AG20443 (cell line): ENCODE results near the gene CCDC91.
"Not testable (repeated sequence)": the region's sequence is repeated elsewhere in the genome, so short reads cannot be mapped to it uniquely, and the experiment has no call there.

ENCODE experiments used
- DNase-seq: peaks from one replicate; pipeline ENCODE4 v3.0.0; 2012; ENCODE audit warnings: low spot score, mixed read lengths

CCDC91 gene

DNA sequence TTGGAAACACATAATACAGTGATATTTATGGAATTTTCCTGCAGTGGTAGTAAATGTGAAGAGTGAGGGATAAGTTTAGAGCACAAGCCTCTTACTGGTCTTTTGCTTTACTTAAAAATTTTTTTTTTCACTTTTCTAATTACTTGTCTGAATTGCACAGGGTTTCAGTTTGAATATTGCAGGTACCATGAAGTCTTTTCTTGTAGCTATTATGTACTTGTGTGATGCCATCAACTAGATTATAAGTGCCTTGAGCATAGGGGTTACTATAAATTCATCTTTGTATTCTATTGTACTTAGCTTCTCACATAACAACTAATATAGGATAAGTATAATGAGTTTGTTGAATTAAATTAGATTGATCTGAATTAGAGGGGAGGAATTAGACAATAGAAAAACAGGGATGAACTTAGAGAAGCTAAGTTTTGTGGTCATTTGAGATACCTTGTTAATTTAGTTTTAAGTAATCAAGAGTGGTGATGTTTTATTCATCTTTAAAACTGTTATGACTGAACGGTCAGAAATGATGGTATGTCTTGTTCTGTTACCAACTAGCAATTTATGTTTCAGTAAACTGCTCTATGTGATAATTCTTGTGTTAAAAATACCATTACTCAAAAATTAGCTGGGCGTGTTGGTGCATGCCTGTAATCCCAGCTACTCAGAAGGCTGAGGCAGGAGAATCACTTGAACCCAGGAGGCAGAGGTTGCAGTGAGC, 42.1 kb downstream of the CCDC91 start:
- DNase-seq, result no peak

DNA sequence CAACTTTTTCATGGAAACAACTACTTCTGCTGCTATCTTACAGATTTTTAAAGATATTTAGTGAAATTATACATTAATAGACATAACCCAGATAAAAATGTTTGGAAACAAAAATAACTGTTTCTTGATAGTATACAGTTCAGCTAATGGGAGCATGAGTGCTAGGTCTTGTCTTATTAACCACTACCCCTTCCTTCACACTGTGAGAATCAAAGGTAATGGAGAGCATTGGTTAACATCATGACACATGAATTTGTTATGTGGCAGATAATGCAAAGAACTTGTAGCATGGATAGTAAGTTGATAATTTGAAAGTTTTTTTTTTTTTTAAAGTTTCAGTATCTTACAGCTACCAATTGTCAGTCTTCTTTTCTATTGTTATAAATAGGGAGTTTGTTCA, 44.2 kb downstream of the CCDC91 start:
- no peak for DNase-seq

DNA sequence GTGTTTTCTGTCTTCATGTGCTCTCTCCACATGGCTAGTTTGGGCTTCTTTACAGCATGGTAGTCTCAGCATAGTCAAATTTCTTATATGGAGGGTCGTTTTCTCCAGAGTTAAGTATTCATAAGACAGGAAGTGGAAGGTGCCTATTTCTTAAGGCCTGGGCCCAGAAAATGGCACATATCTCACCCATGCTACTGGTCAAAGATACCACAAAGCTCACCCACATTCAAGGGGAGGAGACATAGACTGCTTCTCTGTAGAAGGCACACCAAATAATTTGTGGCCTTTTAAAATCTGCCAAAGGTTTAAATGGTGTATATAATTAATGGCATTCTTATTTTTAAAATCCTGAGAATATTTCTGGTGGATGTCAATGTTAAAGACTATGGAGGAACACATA, 44.8 kb downstream of the CCDC91 start:
- DNase-seq, result no peak

DNA sequence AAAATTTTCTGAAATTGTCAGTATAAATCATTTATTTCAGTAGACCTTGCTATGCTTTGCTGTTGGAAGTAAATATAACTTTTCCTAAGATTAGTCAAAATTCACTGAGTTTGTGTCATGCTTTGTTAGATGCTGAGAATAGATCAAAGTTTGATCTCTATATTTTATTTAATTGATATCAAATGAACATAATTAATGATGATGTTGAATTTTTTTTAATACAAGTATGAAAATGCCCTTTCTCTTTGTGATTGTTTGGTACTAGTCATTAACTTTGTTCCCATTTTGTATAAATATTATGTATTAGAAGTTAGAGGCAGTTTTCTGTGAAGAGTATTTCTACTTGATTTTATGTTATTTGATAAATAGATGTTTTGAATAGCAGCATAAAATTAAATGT, 45.7 kb downstream of the CCDC91 start:
- DNase-seq, result no peak

DNA sequence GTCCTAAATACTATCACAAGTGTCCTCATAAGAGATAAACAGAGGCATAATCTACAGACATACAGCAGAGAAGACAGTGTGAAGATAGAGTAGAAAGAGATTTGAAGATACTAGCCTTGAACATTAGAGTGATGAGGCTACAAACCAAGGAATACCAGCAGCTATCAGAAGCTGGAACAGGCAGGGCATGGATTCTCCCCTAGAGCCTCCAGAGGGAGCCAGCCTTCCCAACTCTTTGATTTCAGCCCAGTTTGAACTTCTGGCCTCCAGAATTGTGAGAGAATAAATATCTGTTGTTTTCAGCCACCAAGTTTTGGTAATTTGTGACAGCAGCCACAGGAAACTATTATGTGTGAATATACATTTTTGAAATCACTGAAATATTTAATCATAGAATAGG, 47.2 kb downstream of the CCDC91 start:
- DNase-seq, result no peak

DNA sequence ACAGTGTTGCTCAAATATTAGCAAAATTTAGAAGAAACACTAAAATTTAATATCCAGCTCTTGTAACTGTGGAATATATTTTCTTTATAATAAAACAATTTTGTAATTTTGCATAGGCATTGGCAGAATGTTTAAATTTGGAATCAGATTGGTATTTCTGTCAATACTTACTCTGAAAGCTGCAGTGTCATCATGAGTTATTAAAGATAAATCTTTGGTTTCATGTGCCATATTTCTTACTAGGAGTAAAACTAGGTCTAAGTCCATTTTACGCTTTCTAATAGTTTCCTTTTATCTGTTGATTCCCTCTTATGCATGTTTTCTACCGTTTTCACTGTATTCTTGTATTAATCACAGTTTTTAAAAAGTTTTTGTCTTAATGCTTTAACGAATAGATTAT, 49.7 kb downstream of the CCDC91 start:
- DNase-seq, result no peak

DNA sequence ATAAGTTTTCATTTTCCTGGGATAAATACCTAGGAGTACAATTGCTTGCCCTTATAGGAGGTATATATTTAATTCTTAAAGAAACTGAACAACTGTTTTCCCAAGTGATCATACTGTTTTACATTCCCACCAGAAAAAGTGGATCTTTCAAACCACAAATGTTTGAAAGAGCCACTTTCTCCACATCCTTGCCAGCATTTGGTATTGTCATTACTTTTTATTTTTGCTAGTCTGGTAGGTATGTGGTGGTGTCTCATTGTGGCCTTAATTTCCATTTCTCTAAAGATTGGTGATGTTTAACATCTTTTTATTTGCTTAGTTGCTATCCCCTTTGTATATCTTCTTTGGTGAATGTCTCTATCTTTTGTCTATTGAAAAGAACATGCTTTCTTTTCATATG, 50.6 kb downstream of the CCDC91 start:
- no peak for DNase-seq

DNA sequence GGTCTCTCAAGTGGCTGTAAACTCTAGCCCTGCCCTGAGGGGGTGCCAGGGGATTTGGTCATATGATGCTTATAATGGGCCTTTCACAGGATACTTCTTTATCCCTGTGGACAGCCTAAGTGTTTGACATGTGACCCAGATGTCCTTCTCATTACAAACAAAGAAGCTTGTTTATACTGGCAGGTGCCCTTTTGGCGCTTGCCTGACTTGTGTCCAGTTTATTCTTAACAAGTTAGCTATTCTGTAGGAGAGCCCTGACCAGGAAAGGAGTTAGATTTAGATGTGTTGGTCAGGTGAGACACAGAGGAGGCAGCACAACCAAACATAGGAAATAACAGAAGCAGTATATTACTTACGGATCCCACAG, 51.9 kb downstream of the CCDC91 start:
- no peak for DNase-seq

DNA sequence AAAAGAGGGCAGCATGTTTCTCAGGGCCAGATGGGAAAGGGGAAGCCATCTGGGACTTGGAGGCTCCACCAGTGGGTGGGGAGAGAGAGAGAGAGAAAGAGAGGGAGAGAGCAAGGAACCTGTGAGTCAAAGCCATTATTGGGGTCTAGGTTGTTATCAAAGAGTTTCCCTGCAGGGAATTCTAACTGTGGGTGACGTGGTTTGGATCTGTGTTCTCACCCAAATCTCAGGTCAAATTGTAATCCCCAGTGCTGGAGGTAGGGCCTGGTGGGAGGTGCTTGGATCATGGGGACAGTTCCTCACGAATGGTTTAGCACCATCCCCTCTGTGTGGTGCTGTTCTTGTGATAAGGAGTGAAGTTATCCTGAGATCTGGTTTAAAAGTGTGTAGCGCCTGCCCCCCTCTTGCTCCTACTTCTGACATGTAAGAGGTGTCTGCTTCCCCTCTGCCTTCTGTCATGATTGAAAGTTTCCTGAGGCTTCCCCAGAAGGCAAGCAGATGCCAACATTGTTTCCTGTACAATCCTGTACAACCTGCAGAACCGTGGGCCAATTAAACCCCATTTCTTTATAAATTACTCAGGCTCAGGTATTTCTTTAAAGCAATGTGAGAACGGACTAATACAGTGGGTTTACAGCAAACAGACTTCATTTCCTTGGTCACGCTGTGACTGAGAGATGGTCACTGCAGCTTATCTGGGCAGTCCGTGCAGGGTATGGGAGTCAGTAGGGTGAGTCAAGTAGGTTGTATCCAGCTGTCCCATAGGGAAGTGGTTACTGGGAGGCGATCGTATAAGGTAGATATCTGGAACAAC, 52.4 kb downstream of the CCDC91 start:
- DNase-seq, result no peak

DNA sequence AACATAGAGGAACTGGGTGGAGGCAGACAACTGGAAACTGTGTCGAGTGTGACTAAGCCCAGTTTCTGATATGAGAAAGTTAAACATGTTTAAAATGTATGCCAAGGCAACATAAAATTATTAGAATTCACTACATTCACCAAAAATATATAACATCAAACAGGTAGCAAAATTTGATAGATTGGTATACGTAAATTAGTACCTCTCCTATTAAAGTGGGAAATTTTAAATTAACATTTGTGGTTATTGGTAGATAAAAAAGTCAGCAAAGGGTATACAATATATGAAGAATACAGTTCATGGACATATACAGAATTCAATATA, 53.0 kb downstream of the CCDC91 start:
- DNase-seq, result no peak

DNA sequence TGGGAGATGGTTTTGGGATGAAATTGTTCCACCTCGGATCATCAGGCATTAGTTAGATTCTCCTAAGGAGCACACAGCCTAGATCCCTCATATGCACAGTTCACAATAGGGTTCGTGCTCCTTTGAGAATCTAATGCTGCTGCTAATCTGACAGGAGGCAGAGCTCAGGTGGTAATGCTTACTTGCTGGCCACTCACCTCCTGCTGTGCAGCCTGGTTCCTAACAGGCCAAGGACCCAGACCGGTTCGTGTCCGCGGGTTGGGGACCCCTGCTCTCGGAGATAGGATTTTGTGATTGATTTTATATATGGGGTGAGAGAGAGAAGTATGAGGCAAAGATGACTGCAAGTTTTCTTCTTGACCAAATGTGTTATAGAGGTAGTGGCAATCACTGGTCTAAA, 57.5 kb downstream of the CCDC91 start:
- no peak for DNase-seq

DNA sequence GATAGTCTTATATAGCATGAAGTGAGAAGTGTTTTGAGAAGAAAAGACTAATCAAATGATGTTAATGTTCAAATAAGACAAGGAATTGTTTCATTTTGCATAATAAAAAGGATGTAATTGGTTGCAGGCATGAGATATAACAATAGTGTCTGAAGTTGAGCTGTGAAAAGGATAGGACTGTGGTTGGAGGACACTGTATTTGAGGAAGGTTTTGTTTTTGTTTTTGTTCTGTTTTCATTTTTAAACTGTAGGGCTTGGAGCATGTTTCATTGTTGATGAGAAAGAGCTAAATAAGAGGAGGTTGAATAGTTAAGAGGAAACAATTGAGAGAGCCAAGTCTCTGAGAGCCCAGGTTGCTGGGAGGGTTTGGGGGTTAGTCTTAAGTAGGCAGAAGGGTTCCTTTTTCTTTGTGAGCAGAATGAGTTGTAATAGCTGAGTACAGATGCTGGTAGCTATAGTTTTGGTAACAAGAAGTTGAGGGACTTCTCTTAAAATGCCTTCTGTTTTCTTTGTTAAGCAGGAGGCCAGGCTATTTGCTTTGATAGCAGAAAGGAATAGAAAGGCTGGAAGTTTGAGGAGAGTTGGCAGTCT, 58.4 kb downstream of the CCDC91 start:
- no peak for DNase-seq

DNA sequence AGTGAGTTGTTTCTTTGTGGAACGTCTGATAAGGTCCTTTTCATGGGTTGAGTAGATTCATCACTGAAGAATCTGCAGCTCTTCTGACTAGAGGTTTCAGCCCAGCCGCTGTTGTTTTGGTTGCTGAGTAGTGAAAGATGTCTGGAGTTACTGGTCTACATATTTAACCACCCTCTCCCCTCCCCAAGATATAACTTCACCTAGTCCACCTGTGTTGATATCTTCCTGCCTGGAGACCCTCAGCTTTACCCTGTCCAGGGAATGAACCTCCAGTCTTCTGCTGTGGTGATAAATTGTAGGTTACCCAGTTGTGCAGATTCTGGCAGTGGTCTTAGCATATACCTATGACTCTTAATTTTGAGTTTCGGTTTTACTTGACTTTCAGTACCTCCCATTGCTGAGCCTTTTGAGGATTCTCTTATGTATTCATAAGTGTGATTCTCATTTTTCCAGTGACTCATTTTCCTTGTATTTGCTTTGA, 62.9 kb downstream of the CCDC91 start:
- peak; percentile 16 for DNase-seq

DNA sequence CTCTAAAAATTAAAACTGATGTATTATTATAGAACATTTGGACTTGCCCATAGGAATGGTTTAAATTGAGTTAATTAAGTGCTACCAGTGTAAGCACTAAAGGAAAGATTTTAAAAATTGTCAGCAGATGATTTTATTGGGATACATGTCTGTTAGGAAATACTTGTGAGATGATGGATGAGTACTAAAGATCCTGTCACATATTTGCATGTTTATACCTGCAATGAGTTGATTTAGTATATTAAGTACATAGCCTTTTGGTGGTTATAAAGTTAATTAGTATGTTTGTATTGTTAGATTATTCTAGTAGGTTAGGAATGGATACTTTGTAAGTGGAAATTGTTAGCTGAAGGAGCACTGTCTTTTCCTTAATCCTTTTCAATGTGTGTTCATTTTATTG, 67.2 kb downstream of the CCDC91 start:
- no peak for DNase-seq

DNA sequence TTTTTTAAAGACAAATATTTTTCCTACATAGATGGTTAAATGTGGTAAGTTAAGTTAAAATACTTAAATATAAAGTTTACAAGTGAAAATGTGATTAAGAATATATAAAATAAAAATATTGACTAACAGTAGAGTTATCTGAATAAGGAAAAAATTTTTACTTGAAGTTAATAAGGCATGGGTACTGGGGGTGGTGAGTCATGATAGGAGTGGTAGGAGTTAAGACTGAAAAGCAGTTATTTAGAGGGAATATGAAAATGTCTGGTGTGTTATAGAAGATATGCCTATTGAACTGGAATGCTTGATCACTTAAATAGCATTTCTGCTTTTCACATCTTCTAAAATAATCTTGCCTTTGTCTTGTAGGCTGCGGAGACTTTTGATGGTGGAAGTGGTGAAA, 68.7 kb downstream of the CCDC91 start:
- peak; percentile 8 for DNase-seq

DNA sequence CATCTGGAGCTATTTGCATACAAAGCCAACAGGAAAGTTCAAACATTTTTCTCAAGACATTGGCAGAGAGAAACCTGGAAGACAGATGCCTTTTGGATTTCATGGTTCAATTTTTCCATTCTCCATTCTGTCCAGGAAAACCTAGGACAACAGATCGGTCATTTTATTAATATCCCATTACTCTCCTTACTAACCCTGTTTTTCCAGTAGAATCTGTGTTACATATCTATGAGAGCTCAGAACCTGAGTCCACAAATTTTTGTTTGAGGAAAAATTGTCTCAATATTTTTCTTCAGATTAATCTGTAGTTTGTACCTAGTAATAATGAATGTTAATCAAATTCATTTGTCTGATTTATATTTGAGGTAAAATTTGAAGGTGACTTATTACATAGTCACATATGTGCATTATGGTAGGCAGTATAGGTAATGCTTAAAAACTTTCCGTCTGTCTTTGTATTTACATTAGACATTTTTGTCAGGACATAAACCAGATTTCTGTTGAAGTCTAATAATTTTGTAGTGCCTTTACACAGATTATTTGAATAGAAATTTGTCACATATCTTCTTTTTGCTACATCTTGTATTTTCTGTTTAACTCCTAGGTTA, 75.3 kb downstream of the CCDC91 start:
- no peak for DNase-seq

DNA sequence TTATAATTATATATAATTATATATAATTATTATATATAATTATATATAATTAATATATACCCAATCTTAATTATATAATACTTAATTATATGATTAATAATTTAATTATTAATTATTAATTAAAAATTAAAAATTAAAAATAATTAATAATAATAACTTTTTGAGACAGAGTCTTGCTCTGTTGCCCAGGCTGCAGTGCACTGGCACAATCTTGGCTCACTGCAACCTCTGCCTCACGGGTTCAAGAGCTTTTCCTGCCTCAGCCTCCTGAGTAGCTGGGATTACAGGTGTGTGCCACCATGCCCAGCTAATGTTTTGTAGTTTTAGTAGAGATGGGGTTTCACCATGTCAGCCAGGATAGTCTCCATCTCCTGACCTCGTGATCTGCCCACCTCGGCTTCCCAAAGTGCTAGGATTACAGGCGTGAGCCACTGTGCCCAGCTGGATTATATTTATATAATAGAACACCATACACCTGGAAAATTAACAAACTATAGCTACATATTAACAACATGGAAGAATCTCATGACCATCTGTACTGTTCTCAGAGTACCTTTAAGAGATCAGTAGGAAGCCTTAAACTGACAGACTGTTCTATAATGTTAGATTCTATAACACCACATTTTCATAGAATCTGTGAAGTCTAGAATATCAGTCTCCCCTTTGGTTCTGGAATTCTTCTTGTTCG, 77.8 kb downstream of the CCDC91 start:
- not testable (repeated sequence) for DNase-seq

DNA sequence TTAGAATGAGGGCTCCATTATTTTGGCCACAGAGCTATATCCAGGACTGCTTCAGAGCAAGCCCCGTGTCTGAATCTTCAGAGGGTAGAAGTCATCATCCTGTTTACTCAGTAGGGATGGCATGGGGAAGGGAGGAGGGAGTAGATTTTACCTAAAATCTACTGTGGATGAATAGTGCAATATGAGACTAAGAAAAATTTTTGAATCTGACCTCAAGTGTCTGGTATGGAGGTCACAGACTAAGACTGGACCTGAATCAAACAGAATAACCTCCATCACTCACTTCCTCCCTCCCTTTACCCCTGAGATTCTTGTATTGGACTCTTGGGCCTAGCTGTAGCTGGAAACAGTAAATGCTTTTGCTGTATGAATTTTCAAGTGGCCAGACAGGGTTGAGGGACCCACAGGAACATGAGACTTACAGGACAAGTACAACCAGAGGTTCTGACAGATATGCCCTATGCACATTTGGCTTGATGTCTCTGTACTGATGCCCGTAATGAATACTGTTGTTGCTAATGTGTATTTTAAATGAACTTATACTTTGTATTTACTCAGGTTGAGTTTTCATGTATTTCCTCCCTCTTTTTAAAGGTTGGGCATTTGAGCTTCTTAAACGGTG, 78.5 kb downstream of the CCDC91 start:
- no peak for DNase-seq

DNA sequence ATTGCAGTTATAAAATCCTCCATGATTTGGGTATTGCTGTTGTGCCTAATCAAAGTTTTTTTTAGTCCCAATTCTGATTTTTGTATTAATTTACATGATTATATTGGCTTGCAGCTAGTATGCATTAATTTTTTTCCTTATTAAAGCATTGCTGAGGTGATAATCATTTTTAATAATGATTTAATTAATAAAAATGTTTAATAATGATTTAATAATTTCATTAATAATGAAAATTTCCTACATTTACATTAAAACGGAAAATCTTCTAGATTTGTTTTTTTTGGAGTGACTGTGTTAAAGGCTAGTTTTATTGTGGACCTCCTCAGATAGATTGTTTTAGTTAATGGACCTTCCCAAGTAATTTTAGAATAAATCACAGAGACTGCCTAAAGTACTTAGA, 79.6 kb downstream of the CCDC91 start:
- DNase-seq, result no peak

DNA sequence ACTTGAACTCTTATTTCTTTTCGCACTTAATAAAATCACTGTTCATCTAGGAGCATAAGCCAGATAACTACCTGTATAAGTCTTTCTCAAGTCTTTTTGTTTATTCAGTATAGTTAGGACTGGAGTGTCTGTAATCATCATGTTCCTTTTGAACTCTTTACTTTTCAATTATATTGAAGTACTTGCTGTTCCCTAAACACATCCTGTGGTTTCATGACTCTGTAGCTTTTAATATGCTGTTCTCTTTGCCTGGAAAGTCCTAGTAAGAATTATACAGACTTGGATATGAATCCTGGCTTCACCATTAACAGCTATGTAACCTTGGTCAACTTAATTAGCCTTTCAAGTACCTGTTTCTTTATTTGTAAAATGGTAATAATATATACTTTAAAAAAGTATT, 88.2 kb downstream of the CCDC91 start:
- no peak for DNase-seq

DNA sequence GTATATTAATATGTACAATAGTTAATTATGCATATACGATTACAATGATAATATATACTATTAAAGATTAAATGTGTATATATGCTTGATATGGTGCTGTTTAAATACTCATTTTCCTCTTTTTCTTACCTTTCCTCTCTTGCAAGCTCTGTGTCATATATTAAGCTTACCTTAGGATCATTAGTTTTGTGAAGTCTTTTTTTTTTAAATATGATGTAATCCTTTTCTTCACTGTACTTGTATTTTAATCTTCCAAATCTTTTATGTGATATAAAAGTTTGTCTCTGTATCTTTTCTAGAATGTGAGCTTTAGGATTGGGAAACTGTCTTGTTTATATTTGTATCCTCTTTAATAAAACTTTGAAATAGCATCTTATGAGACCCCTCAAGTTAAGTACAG, 88.7 kb downstream of the CCDC91 start:
- DNase-seq, result no peak

DNA sequence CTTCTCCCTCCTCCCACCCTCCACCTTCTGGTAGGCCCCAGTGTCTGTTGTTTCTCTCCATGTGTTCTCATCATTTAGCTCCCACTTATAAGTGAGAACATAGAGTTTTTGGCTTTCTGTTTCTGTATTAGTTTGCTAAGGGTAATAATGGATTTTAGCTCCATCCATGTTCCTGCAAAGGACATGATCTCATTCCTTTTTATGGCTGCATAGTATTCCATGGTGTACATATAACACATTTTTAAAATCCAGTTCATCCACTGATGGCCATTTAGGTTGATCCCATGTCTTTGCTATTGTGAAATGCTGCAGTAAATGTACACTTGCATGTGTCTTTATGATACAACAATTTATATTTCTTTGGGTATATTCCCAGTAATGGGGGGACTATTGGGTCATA, 96.1 kb downstream of the CCDC91 start:
- no peak for DNase-seq
